ENCODE measurements around the gene CCR6.

The CCR6 gene

DNA sequence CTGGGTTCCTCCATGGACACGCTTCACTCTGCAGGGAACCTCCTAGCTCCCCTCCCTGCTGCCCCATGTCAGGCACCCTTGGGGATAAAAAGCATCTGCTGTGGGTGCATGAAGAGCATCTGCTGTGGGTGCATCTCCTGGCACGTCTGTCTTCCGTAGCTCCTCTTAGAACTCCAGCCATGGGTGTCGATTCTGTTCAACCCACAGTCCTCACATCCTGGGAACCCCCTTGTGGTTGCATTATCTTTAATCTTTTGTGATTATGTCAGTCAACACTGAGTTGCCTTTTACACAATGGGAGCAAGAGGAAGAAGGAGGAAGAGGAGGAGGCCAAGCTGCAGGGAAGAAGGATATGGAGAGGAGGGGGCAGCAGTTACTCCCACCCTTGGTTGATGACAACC, 24.1 kb upstream of the CCR6 start:
- no peak for DNase-seq (ENCODE audit: low spot score)

DNA sequence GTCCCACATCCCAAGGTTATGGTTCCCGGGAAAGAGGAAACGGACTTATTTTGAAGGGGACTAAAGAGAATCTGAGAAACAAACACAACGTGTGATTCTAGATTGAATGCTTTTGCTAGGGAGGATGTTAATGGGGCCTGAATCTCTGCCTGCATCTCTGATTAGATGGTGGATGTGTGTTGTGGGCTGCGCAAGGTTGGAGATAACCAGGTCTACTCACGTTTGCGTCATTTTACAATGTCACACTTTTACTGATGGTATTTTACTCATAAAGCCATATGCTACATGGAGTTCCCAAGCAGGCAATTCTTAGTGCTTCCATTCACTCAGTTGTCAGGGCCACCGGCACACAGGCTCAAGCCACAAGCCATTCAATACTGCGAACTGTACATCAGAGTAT, 23.2 kb upstream of the CCR6 start:
- DNase-seq (ENCODE audit: low spot score), result no peak

DNA sequence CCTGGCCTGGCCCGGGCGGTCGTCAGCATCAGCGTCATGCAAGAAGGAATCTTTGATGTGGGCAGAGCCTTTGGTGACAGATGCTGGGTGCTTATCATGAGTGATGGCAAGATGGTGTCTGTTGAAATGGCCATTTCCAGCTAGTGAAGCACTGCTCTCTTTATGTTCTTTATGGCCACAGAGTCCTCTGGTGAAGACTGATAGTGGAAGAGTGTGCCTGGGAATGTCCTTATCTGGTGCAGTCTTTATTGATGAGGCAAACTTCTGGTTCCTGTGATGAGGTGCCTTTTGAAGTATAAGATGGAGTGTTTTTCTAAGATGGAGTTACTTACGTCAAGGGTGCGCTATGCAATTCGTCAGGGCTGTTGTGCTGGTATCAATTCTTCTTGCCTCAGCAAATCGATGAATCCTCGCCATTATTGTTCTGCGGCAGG, 22.6 kb upstream of the CCR6 start:
- DNase-seq (ENCODE audit: low spot score), result no peak

DNA sequence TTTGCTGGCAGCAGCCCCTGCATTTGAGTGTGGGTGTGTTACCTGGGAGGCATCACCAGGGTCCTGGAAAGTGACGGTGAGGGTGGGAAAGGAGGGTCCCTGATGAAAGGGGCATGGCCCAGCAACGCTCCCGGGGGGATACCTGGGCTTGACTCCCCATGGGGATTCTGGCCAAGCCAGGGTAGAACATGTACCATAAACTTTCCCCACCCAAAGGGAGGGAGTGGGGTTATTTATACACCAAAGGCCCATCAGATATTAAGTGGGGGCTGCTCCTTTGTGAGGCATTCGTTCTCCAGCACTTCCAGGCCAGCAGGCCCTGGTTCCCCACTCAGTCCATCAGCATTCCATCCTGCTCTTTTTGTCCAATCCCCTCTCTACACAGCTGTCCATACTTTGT, 20.6 kb upstream of the CCR6 start:
- DNase-seq (ENCODE audit: low spot score), result no peak

DNA sequence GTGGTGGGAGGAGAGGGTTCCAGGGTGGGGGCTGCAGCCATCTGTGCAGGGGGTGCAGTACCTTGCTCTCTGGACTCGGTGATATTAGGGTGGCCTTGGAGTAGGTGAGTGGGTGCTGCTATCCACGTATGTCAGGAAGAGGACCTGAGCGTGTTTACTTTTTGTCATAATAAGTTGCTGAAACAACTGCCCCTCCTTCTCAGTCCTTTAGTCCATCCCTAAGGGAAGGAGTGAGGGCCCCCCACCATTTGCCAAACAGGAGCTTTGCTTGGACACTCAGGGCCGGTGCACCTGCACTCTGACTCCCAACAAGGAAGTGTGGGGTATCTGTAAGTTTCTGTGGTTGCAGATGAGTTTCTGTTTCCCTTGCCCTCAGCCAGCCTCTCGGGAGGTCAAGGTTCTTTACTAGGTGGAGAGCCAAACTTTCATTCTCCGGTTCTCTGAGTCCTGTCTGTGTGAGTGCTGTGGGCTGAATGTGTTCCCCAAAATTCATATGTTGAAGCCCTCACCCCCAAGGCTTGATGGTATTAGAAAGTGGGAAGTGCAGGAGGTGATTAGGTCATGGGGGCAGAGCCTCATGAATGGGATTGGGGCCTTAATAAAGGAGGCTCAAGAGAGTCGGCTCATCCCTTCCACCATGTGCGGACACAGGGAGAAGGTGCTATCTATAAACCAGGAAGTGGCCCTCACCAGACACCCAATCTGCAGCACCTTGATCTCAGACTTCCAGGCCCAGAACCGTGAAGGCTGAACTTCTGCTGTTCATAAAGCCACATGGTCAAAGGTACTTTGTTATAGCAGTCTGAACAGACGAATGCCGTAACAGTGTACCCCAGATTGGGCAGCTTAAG, 19.6 kb upstream of the CCR6 start:
- DNase-seq (ENCODE audit: low spot score), result no peak

DNA sequence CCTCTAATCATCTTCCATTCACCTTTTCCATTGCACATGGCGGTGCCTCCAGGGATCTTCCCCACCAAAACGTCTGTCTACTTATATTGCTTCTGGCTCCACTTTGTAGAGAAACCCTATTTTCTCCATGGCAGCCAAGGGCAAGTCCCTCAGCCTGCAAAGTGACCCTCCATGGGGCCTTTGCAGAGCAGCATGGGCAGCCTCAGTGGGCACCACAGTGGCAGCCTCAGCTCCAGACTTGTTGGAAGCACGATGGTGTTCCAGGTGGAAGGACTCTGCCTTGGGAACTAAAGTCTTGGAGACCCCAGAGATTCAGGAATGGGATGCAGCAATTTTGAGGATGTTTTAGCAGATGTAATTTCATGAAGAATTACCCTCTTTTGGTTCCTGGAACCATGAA, 18.5 kb upstream of the CCR6 start:
- no peak for DNase-seq (ENCODE audit: low spot score)

DNA sequence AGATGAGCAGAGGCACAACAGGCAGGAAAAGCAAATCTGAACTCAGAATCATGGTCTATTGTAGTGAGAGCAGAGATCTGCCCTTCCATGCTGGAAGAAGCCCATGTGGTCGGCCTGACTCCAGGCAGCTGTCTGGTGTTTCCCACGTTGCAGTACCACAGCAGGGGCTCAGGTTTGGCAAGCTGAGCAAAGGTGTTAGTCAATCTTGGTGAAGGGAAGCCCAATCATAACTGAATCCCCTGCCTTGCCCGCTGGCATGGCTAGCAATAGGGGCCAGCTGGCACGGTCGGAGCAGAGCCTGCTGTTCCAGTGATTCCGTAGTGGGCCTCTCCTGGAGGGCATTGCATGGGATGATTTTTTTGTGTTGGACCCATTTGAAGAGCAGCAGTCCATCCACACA, 17.8 kb upstream of the CCR6 start:
- DNase-seq (ENCODE audit: low spot score), result no peak

DNA sequence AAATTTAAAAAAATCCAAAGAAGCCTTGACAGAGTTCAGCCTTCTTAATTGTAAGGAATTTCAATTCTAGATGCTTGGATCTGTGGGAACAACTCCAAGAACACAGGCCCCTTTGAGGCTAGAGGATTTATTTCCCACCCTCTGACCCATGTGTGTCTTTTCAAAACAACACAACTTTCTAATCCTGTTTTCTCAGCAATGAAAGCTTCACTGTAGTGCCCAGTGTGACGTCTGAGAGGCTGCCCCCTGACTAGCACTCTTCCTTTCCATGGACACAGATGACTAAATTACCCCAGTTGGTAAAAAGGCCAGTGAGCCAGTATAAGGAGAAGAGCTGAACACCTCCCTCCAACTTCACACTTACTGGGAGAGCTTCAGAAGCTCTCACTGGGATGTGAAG, 16.5 kb upstream of the CCR6 start:
- no peak for DNase-seq (ENCODE audit: low spot score)

DNA sequence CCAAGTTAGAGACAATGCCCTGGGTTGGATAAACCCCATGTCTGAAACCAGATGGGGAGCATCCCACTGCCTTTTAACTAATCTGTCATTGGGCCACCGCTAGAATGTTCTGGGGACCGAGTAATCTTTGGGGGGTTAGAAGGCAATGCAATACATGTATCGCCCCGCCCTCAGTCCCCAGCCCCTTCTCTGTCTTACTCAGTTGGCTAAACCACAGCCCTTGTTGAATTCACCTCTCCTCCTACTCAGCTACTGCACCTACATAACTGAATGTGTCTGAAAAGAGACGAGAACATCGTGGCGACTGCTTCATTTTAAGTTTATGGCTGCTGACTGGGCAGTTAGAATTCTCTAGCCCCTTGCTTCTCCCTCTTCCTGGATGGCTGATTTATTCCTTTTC, 15.1 kb upstream of the CCR6 start:
- DNase-seq (ENCODE audit: low spot score), result no peak

DNA sequence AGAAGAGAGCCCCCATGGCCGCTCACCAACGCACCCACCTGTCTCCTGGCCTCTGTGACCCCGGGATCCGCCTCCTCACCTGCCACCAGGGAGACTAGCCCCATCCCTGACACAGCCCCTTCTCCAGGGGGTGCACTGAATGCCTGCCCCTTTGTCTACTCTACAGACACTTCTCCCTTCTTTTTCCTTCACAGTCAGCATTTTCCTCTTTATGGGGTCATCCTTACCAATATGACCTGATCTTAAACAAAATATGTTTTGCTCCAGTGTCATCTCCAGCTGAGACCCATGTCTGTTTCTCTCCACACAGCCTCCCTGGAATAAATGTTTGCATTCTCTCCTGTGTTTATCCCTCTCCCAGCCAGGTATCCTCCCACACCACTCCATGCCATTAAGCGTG, 14.6 kb upstream of the CCR6 start:
- no peak for DNase-seq (ENCODE audit: low spot score)

DNA sequence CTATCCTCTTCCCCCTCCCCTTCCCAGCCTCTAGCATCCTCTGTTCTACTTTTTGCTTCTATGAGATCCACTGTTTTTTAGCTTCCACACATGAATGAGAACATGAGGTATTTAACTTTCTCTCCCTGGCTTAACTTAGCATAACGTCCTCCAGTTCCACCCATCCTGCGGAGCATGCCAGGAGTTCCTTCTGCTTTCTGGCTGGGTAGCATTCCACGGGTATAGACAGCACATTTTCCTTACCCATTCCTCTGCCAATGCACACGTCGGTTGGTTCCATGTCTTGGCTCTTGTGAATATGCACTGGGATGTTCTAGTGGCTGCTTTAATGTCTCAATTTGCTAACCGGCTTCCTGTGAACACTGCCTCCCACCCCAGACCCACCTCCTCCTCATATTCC, 13.2 kb upstream of the CCR6 start:
- DNase-seq (ENCODE audit: low spot score), result no peak

DNA sequence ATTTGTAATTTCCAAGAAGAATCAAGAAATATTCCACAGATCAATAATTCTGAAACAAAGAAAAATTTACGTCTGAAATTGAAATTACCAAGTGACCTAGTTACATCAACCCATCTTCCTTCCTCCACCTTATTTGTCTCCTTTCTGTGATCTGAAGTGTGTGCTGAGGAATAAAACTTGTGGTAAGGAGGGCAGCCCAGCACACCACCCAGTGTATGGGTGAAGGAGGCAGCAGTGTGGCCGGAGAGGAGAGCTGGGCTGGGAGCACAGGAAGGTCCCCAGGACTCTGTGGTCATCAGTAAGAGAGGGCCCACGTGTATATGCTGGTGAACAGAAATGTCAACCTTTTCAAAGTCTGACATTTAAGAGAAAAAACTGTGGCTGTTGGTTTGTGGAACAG, 11.3 kb upstream of the CCR6 start:
- no peak for DNase-seq (ENCODE audit: low spot score)

DNA sequence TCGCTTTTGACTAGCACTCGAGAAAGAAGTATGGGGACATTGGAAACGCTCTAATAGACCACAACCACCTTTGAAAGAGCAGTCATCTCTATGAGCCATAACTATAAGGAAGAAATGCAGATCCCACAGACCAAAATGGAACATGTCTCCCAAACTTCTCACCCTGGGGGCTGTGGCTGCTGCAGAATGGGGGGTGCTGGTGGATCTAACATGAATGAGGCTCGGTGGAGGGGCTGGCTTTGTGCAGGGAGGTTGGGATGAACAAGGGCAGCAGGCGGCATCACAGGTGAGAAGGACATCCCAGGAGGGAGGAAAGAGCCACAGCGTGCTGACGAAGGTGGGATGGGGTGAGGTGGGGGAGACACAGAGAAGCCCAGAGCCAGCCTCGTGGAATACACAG, 10.5 kb upstream of the CCR6 start:
- no peak for DNase-seq (ENCODE audit: low spot score)

DNA sequence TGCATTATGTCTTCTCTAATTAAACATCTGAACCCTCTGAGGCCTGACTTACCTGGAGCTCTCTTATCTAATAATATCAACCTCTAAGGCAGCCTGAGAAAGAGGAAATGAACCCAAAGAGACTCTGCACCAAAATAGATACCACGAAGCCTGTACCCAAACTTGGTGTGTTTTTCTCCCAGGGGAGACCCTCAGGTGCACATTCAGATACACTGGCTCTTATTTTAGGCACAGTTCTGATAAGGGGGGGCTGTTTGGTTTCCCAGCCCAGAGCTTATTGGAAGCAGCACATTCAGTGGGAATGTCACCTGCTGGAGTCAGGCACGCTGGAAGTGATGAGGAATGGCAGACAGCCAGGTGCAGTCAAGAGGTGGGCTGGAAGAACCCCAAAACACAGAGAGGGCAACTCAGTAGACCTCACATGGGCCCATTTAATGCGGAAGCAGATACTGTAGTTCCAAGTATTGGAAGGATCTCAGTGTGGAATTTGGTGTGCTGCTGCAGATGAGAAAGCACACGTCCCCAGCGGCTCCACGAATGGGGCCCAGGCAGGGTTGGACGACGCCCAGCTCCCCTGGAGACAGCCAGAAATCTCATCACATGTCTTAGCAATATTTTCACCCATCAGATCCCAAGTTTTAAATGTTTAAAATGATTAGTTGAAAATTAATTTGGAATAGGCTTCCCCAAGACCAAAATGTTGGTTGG, 9.7 kb upstream of the CCR6 start:
- no peak for DNase-seq (ENCODE audit: low spot score)

DNA sequence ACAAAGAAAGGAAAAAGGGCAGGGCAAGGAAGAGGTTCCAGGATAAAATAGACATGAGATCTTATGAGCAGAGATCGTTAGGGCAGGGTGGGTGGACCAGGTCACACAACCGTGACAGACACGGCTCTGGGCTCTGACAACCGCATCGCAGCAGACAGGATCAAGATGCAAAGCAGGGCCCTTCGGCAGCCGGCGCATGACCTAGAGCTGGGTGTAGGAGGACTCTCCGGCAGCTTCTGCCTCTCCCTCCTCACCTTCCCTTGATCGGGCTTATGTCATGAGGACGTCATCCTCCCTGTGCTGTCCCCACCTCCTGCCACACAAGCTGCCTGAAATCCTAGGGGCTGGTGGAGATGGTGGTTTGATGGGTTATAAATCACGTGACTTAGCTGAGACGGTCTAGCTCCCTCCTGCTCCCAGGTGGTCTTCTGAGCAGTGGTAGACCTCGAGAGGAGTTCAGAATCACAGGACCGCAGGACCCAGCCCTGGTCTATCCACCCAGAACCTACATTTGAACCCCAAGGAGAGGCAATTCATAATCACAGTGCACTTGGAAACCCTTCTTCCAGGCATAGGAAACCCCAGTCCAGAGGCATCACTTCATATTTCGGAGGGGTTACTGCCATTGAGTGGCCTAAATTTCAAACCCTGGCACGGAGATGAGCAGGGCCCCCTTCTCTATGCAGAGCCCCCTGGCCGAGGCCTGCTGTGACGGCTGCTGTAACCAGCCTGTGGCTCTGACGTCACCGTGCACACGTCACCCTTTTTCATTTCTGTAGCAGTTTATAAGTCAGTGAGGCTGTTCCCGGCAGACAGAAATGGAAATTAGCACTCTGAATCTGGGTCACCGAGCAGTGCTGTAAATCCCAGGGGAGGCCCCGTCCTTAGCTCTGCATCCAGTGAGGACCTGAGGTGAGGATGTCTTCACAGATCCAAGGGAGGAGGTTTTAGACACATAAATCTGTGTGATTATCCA, 8.7 kb upstream of the CCR6 start:
- DNase-seq (ENCODE audit: low spot score), result no peak

DNA sequence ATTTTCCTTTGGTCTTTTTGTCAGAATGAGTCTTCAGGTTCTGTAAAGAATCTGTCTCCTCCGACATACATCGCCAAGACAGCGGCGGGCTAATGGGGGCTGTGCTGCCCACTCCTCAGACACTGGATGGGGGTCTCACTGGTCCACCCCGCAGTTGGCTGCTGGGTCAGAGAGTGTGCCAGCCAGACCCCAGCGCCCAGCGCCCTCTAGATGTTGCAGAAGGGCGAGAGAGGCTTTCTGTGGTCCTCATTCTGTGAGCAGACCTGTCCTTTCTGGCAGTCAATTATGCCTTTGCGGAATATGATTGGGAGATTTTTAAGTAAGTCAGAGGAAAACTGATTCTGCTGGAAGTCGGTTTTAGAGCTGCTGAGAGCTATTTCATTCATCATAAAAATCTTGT, 7.8 kb upstream of the CCR6 start:
- no peak for DNase-seq (ENCODE audit: low spot score)

DNA sequence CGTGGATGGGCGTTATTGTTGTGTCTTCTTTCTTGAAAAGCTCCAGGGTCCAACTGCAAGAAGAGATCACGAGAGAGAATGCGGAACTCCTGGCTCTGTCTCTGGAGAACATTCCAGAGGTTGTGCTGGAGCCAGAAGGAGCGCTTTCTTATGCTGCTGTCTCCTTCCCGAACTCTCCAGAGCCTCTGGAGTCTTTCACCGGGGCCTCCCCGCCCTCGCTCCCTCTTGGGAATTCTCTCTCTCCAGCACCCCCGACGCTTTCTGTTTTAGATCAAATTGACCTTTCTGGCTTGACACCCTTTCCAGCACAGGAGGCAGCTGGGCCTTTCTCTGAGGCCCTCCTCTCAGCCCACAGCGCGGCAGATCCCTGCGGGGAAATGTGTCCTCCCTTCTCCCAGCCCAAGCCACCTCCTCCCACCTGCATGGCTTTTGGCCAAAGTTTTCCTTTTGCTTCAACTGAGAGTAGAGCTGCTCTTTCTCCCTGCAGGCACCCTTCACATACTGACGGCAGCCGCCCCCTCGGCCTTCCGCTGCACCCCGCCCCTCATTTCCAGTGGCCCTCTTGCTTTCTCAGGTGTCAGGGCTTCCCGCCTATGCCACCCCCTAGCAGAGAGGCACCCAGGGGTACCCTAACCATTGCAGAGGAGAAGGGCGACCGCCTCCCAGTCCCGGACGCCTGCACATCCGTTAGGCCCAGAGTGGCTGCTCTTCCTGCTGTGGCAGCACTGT, 6.6 kb upstream of the CCR6 start:
- DNase-seq (ENCODE audit: low spot score), result no peak

DNA sequence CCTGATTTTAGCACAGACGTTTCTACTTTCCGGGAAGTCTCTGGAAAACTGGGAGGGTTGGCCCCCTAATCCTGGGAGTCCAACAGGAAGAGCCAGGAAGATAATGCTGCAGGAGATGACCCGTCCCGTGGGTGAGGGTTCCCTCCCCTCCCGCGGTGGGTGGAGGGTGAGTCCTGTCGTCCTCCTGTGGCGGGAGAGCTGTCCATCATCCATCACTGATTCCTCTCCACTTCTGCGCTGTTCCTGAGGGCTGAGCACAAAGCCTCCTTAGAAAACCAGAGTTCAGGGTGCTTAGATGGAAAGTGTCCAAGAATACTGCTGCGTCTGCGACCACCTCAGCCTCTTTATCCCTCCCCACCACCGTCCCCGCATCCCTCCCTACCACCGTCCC, 6.1 kb upstream of the CCR6 start:
- no peak for DNase-seq (ENCODE audit: low spot score)

DNA sequence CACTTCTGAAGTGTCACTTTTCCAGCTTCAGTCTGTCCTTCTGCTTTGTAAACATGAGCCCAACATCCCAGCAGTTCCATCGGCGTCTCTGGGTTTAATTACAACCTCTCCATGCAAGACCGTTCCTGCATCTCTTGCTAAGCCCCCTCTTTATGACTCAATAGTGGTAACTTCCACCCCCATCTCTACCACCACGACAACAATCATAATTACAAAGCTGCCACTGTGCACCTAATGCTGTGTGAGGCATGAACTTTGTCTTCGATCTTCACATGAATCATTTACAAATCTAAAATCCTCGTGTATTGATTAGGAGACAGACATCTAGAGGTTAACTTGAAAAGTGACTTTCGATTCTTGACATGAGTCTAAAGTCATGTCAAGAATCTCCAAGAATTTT, 4.9 kb upstream of the CCR6 start:
- no peak for DNase-seq (ENCODE audit: low spot score)

DNA sequence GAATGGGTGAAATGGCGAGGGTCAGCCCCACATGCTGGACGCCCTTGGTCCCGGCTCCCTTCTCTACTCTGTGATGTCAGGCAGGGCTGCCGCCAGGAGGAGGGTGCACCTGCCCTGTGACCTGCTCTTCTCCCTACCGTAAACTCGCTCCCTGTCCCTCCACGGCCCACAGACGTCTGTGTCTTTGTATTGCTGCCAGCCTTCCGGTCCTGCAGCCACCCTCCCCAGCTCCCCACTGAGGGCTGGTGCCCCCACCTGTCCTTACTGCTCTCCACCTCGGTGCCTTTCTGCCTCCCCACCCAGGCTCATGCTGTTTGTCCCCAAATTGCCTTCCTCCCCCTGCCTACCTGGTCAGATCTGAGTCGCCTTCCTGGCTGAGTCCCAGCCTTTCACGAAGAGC, 4.1 kb upstream of the CCR6 start:
- DNase-seq (ENCODE audit: low spot score), result no peak

DNA sequence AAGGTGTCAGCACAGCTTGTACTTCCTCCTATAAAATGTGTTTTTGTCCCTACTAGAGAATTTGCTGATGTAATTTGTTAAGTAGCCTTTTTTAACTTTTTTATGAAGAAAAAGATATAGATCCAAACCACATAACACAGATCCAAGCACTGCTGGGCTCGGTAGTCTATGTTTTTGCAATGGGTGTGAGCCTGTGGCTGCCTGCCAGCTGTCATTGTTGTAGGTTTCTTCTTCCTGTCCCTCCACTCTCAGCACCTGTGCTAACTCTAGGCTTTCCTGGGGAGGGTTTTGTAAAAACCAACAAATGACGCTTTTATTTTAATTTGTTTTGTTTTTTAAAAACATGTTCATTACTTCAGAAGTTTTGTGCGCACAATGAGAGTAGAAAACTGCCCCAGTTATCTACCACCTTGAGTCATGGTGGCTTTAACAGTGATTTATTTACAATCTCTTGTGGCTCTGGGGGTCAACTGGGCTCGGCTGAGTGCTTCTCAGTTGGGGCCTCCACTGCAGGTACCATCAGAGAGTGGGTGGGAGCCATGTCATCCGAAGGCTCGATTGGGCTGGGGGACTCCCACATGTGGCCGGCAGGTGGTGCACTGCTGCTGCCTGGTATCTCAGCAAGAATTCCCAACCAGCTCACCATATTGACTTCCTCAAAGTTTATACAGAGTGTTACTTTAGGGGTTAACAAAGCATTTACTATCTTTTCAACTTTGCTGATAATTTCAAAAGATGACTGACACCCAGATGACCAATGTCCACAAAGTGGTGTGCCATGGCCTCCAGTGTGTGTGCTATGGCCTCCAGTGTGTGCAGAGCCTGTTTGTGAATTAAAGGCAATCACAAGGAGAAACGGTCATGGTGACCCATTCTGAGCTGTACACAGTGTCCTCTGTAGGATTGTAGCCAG, 3.0 kb upstream of the CCR6 start:
- DNase-seq (ENCODE audit: low spot score), result no peak

Data from pons (tissue), 1 donor.